B cell (primary cell): ENCODE results near the gene MYL7. TPM values are rescaled to one million over a fixed set of nuclear protein-coding genes. Genes with fewer than 3 reads are reported as not detected.

Source experiments
- ATAC-seq: fragments of 200-7000 bp; cut with Tn5 transposase; one replicate; pipeline ENCODE4 v1.10.0; 2021; ENCODE audit warnings: low read depth, mild to moderate bottlenecking, moderate number of reproducible peaks, moderate library complexity
- CTCF ChIA-PET: fragments of 350-600 bp; sonication (Branson Sonifier 250); formaldehyde crosslinking; loops from one replicate; lab custom pipeline; 2021; ENCODE audit warnings: antibody characterized with exemption, inconsistent platforms; lab: Charles Lee
- POLR2A ChIA-PET: fragments of 350-600 bp; sonication (Branson Sonifier 250); formaldehyde crosslinking; loops from one replicate; lab custom pipeline; 2021; ENCODE audit warnings: antibody characterized with exemption; lab: Charles Lee
- DNase-seq: peaks from one replicate; pipeline ENCODE4 v3.0.0; 2013
- H2AFZ ChIP-seq: 2 replicates; pipeline ENCODE4 v1.6.1; 2012; ENCODE audit warnings: mild to moderate bottlenecking, low read depth, low read length; ENCODE audit not compliant: insufficient read depth, poor library complexity, severe bottlenecking
- H3K27ac ChIP-seq, 2 donors: 1 replicate in 1 of 2; 2 replicates in 1 of 2; pipeline ENCODE4 v1.5.1; 2012 to 2013; ENCODE audit warnings: low read length in 2 of 2, mild to moderate bottlenecking in 2 of 2, moderate library complexity in 1 of 2
- H3K27me3 ChIP-seq, 4 experiments: fragments of 200-600 bp in 1 of 4; sonication (generic) in 1 of 4; replicated peaks in 1 of 4; 1 replicate in 2 of 4; 2 replicates in 2 of 4; pipeline versions ENCODE4 v1.6.1 to v1.7.0; 2013 to 2016; ENCODE audit warnings: low read length in 3 of 4, mild to moderate bottlenecking in 2 of 4, mixed read lengths in 1 of 4, moderate library complexity in 1 of 4; ENCODE audit not compliant: insufficient read depth in 4 of 4, control insufficient read depth in 3 of 4; ENCODE audit errors: control extremely low read depth in 1 of 4
- H3K36me3 ChIP-seq, 2 experiments: replicated peaks in 1 of 2; 1 replicate in 1 of 2; 2 replicates in 1 of 2; pipeline versions ENCODE4 v1.6.1 to v1.7.1; 2013; ENCODE audit warnings: low read length in 1 of 2; ENCODE audit not compliant: insufficient read depth in 2 of 2, control insufficient read depth in 1 of 2; ENCODE audit errors: control extremely low read depth in 1 of 2, extremely low read depth in 1 of 2
- H3K4me1 ChIP-seq, 2 donors: fragments of 200-600 bp in 1 of 2; sonication (generic) in 1 of 2; 1 replicate in 1 of 2; 2 replicates in 1 of 2; pipeline versions ENCODE4 v1.5.1 to v1.6.1; 2013 to 2017; ENCODE audit warnings: low read length in 2 of 2; ENCODE audit not compliant: control insufficient read depth in 2 of 2, insufficient read depth in 2 of 2
- H3K4me2 ChIP-seq: replicated peaks from 2 replicates; pipeline ENCODE3; 2012; ENCODE audit warnings: mild to moderate bottlenecking, low read depth, low read length; ENCODE audit not compliant: poor library complexity, severe bottlenecking
- H3K4me3 ChIP-seq, 5 experiments: fragments of 200-600 bp in 1 of 5; sonication (generic) in 1 of 5; 1 replicate in 3 of 5; 2 replicates in 2 of 5; pipeline versions ENCODE4 v1.5.1 to v1.7.0; 2011 to 2016; ENCODE audit warnings: low read length in 4 of 5, mild to moderate bottlenecking in 4 of 5, low read depth in 2 of 5, control low read depth in 1 of 5, moderate library complexity in 1 of 5; ENCODE audit not compliant: insufficient read depth in 1 of 5; ENCODE audit errors: control extremely low read depth in 1 of 5, extremely low read depth in 1 of 5
- H3K79me2 ChIP-seq: fragments of 200-600 bp; sonication (generic); one replicate; pipeline ENCODE4 v1.6.0; 2016; ENCODE audit warnings: low read length; ENCODE audit not compliant: control insufficient read depth, insufficient read depth
- H3K9ac ChIP-seq: fragments of 200-600 bp; sonication (generic); 2 replicates; pipeline ENCODE4 v1.6.1; 2017; ENCODE audit warnings: mild to moderate bottlenecking, low read length, moderate library complexity
- H3K9me3 ChIP-seq, 3 donors: one replicate each; pipeline versions ENCODE4 v1.6.1 to v1.7.1; 2013; ENCODE audit warnings: low read length in 2 of 3; ENCODE audit not compliant: control insufficient read depth in 2 of 3, insufficient read depth in 1 of 3; ENCODE audit errors: control extremely low read depth in 1 of 3
- H4K20me1 ChIP-seq: 2 replicates; pipeline ENCODE4 v1.6.0; 2012; ENCODE audit warnings: mild to moderate bottlenecking, low read length; ENCODE audit not compliant: insufficient read depth, control insufficient read depth, poor library complexity, severe bottlenecking
- H3K27ac Mint-ChIP-seq: one replicate; pipeline ENCODE4 v1.8.0; 2021; ENCODE audit warnings: mixed read lengths
- H3K27me3 Mint-ChIP-seq: one replicate; pipeline ENCODE4 v1.8.0; 2021; ENCODE audit warnings: mixed read lengths
- H3K4me1 Mint-ChIP-seq: one replicate; pipeline ENCODE4 v1.8.0; 2021; ENCODE audit warnings: mixed read lengths
- H3K4me3 Mint-ChIP-seq: one replicate; pipeline ENCODE4 v1.8.0; 2021; ENCODE audit warnings: mixed read lengths
- H3K9me3 Mint-ChIP-seq: one replicate; pipeline ENCODE4 v1.8.0; 2022; ENCODE audit warnings: mixed read lengths; ENCODE audit not compliant: insufficient read depth
- EZH2 ChIP-seq: IDR thresholded peaks from 2 replicates; pipeline ENCODE4 v1.6.1; 2012; ENCODE audit warnings: borderline replicate concordance, low read depth, mild to moderate bottlenecking, moderate library complexity, low read length; ENCODE audit not compliant: insufficient read depth, poor library complexity, severe bottlenecking
- WGBS: methylation state at CpG from one replicate; pipeline ENCODE4 v1.1.5; 2013; ENCODE audit warnings: missing lambda C conversion rate; ENCODE audit not compliant: insufficient coverage; 5-methylcytosine and 5-hydroxymethylcytosine counted together
- intact Hi-C: fragments of 100-400 bp; cut with micrococcal nuclease; formaldehyde crosslinking; loops from one replicate; pipeline ENCODE4 v1.10.0; 2022
- polyA plus RNA-seq: library from polyadenylated mRNA; depleted of rRNA; stranded (reverse); fragments of >200 nt; gene quantifications from 2 replicates; pipeline ENCODE4 v1.2.3, GENCODE V29; 2012
- total RNA-seq, 2 donors: library from RNA; stranded (reverse); fragments of 120-200 nt in 1 of 2; gene quantifications; 1 replicate in 1 of 2; 2 replicates in 1 of 2; pipeline versions ENCODE4 v1.2.3 to v1.2.4, GENCODE V29; 2013 to 2022
- TF ChIP-seq, protein P1 (sequence below): fragments of 200-600 bp; IDR thresholded peaks from one replicate; pipeline ENCODE4 v1.8.0; 2022; ENCODE audit warnings: antibody characterized with exemption, mild to moderate bottlenecking

Gene MYL7
- total and polyA plus RNA-seq, 2 donors (not counting 1 experiment from before 2014, with no cell fraction given): not detected

- ChIA-PET POLR2A (no interaction called here), CTCF (interaction anchor here (0.6 to 0.7 kb wide), 2 partner anchors 42 to 733 kb away, joined by 3 read pairs; no protein-coding TSS in a partner anchor)
- Mint-ChIP-seq H3K27ac (no peak overlapping the region), H3K27me3 (no peaks in the 10 kb centered on the region), H3K4me1 (peaks cover 21% of the 10 kb centered on the region), H3K9me3 (no peaks in the 10 kb centered on the region), H3K4me3 (no peak overlapping the region)
- no peaks in the 10 kb centered on the region for H3K9me3 ChIP-seq
- H3K4me1 ChIP-seq: peaks cover 18 to 27% of the 10 kb centered on the region in 2 donors
- H4K20me1 ChIP-seq: no peaks in the 10 kb centered on the region
- H2AFZ ChIP-seq: no peak overlapping the region
- H3K36me3 ChIP-seq: peaks cover 0 to 18% of the 10 kb centered on the region in 2 experiments
- intact Hi-C loops: no loop called here
- H3K79me2 ChIP-seq: peaks cover 9% of the 10 kb centered on the region
- no peak overlapping the region for H3K4me3 ChIP-seq
- H3K27me3 ChIP-seq: peaks cover 0 to 11% (median 2%) of the 10 kb centered on the region in 4 experiments
- TF ChIP-seq, protein P1, sequence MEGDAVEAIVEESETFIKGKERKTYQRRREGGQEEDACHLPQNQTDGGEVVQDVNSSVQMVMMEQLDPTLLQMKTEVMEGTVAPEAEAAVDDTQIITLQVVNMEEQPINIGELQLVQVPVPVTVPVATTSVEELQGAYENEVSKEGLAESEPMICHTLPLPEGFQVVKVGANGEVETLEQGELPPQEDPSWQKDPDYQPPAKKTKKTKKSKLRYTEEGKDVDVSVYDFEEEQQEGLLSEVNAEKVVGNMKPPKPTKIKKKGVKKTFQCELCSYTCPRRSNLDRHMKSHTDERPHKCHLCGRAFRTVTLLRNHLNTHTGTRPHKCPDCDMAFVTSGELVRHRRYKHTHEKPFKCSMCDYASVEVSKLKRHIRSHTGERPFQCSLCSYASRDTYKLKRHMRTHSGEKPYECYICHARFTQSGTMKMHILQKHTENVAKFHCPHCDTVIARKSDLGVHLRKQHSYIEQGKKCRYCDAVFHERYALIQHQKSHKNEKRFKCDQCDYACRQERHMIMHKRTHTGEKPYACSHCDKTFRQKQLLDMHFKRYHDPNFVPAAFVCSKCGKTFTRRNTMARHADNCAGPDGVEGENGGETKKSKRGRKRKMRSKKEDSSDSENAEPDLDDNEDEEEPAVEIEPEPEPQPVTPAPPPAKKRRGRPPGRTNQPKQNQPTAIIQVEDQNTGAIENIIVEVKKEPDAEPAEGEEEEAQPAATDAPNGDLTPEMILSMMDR: no peak
- TF ChIP-seq EZH2: no peak
- no peak overlapping the region for H3K4me2 ChIP-seq
- 87% methylated on average over 15 of the region's 21 CpGs for WGBS
- ATAC-seq: no peak
- H3K9ac ChIP-seq: no peak overlapping the region
- H3K27ac ChIP-seq: no peak overlapping the region
- DNase-seq: no peak
Measured at GRCh38 chr7:44107961-44108767, 33.0 kb downstream of the MYL7 start.
